ENCODE data around the gene SLC16A10.

The SLC16A10 gene

GRCh38 chr6:111219785-111220184 lies 132.5 kb downstream of the SLC16A10 start:
- TF ChIP-seq, protein P1, sequence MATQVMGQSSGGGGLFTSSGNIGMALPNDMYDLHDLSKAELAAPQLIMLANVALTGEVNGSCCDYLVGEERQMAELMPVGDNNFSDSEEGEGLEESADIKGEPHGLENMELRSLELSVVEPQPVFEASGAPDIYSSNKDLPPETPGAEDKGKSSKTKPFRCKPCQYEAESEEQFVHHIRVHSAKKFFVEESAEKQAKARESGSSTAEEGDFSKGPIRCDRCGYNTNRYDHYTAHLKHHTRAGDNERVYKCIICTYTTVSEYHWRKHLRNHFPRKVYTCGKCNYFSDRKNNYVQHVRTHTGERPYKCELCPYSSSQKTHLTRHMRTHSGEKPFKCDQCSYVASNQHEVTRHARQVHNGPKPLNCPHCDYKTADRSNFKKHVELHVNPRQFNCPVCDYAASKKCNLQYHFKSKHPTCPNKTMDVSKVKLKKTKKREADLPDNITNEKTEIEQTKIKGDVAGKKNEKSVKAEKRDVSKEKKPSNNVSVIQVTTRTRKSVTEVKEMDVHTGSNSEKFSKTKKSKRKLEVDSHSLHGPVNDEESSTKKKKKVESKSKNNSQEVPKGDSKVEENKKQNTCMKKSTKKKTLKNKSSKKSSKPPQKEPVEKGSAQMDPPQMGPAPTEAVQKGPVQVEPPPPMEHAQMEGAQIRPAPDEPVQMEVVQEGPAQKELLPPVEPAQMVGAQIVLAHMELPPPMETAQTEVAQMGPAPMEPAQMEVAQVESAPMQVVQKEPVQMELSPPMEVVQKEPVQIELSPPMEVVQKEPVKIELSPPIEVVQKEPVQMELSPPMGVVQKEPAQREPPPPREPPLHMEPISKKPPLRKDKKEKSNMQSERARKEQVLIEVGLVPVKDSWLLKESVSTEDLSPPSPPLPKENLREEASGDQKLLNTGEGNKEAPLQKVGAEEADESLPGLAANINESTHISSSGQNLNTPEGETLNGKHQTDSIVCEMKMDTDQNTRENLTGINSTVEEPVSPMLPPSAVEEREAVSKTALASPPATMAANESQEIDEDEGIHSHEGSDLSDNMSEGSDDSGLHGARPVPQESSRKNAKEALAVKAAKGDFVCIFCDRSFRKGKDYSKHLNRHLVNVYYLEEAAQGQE (IDR thresholded peaks at IDR 0.05; ENCODE audit: insufficient read depth in 1 of 2, low read depth in 2 of 2, low read length in 2 of 2): no peak
- TF ChIP-seq FOXP2 (optimal IDR thresholded peaks at IDR 0.05; ENCODE audit: borderline replicate concordance, extremely low read depth, extremely low read length, insufficient read depth) (no peak), TAF1 (IDR thresholded peaks at IDR 0.05; ENCODE audit: borderline replicate concordance, insufficient read depth, low read length) (no peak), POLR2AphosphoS5 (IDR thresholded peaks at IDR 0.05; ENCODE audit: low read depth, low read length) (no peak), SIN3A (IDR thresholded peaks at IDR 0.05; ENCODE audit: borderline replicate concordance, insufficient read depth, low read length) (no peak)

DNA sequence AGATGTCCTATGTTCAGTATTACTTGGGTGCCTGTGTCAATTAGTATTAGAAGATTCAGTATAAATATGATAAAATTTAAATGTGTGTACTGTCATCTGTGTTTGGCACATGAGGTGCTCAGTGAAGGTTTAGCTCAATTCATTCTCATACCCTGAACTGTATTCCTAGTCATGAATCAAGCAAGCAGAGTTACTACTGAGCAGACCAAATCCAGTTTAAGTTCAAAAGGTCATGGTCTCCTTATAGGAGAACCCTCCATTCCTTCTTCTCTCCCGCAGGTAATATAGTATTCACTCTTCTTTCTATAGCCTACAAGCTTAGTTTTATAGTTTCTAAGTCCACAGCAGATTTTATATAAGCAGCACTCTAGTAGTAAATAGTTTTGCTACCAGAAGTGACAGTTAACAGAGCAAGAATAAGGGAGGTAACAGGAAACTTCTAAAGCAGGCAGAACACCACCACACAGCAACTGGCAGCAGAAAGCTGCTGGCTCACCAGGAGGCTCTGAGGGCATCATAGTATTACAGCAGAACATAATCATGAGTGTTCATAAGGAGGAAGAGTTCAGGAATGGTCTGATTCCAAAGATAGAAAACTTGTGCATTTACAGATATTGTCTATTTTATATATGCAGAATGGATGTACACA lies 133.2 kb downstream of the SLC16A10 start:
- TF ChIP-seq FOXP2 (optimal IDR thresholded peaks at IDR 0.05; ENCODE audit: borderline replicate concordance, extremely low read depth, extremely low read length, insufficient read depth): no peak
- no peak for TF ChIP-seq POLR2AphosphoS5 (IDR thresholded peaks at IDR 0.05; ENCODE audit: low read depth, low read length)
- no peak for TF ChIP-seq TAF1 (IDR thresholded peaks at IDR 0.05; ENCODE audit: borderline replicate concordance, insufficient read depth, low read length)
- TF ChIP-seq SIN3A (IDR thresholded peaks at IDR 0.05; ENCODE audit: borderline replicate concordance, insufficient read depth, low read length): no peak
- TF ChIP-seq, protein P1 (IDR thresholded peaks at IDR 0.05; ENCODE audit: insufficient read depth in 1 of 2, low read depth in 2 of 2, low read length in 2 of 2): no peak

DNA sequence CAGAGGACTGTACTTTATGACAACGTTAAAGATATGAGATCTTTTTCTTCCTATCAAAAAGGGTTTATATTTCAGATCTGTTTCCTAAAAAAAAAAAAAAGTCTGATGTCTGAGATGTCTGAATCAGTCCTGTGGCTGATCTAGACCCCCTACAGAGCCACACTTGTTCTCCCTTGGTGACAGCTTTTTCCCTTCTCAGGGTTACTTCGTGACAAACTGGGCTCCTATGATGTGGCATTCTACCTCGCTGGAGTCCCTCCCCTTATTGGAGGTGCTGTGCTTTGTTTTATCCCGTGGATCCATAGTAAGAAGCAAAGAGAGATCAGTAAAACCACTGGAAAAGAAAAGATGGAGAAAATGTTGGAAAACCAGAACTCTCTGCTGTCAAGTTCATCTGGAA lies 134.5 kb downstream of the SLC16A10 start:
- TF ChIP-seq SIN3A (IDR thresholded peaks at IDR 0.05; ENCODE audit: borderline replicate concordance, insufficient read depth, low read length) (no peak), POLR2AphosphoS5 (IDR thresholded peaks at IDR 0.05; ENCODE audit: low read depth, low read length) (no peak), FOXP2 (optimal IDR thresholded peaks at IDR 0.05; ENCODE audit: borderline replicate concordance, extremely low read depth, extremely low read length, insufficient read depth) (no peak), TAF1 (IDR thresholded peaks at IDR 0.05; ENCODE audit: borderline replicate concordance, insufficient read depth, low read length) (no peak)
- TF ChIP-seq, protein P1 (IDR thresholded peaks at IDR 0.05; ENCODE audit: insufficient read depth in 1 of 2, low read depth in 2 of 2, low read length in 2 of 2): no peak

- TF ChIP-seq POLR2AphosphoS5 (IDR thresholded peaks at IDR 0.05; ENCODE audit: low read depth, low read length): no peak
- no peak for TF ChIP-seq FOXP2 (optimal IDR thresholded peaks at IDR 0.05; ENCODE audit: borderline replicate concordance, extremely low read depth, extremely low read length, insufficient read depth)
Observed at GRCh38 chr6:111222341-111222740, 135.0 kb downstream of the SLC16A10 start.

GRCh38 chr6:111228094-111228493 lies 140.8 kb downstream of the SLC16A10 start:
- TF ChIP-seq FOXP2 (optimal IDR thresholded peaks at IDR 0.05; ENCODE audit: borderline replicate concordance, extremely low read depth, extremely low read length, insufficient read depth) (no peak), POLR2AphosphoS5 (IDR thresholded peaks at IDR 0.05; ENCODE audit: low read depth, low read length) (no peak), TAF1 (IDR thresholded peaks at IDR 0.05; ENCODE audit: borderline replicate concordance, insufficient read depth, low read length) (no peak), SIN3A (IDR thresholded peaks at IDR 0.05; ENCODE audit: borderline replicate concordance, insufficient read depth, low read length) (no peak)
- TF ChIP-seq, protein P1 (IDR thresholded peaks at IDR 0.05; ENCODE audit: insufficient read depth in 1 of 2, low read depth in 2 of 2, low read length in 2 of 2): no peak
